GM21786 (cell line): ENCODE measurements around the gene AGK.
"Not testable (repeated sequence)": the region's sequence is repeated elsewhere in the genome, so short reads cannot be mapped to it uniquely, and the experiment has no call there.

Experiments used
- ATAC-seq: cut with Tn5 transposase; IDR thresholded peaks from one replicate; pipeline ENCODE4 v1.9.1; 2021; ENCODE audit not compliant: unreplicated experiment

The AGK gene

DNA sequence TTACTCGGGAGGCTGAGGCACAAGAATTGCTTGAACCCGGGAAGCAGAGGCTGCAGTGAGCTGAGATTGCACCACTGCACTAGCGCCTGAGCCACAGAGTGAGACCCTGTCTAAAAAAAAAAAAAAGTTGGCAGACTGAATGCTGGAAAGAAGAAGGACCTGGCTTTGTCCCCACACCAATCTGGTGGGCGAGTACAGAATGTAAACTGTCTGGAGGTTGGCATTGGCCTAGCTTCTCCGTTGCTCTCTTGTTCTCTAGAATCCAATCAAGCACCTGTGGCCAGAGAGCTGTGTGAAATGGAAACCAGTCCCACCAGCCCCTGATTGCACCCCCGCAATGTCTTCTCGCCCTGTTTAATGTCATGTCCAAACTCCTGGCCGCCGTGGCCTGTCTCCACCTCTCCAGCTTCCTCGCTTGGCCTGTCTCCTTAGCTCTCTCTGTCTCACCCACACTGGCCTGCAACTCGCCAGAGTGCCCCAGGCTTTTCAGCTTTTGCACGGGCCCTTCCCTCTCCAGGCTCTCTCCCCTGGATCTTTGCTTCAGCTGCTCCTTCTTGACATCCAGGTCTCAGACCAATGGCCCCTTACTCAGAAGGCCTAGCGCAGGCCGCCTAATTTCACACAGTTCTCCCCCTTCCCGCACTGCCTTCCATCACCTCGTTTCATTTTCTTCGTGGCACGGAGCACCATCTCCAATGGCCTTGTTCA lies 670 bp upstream of the AGK start:
- peak; percentile 1 for ATAC-seq

DNA sequence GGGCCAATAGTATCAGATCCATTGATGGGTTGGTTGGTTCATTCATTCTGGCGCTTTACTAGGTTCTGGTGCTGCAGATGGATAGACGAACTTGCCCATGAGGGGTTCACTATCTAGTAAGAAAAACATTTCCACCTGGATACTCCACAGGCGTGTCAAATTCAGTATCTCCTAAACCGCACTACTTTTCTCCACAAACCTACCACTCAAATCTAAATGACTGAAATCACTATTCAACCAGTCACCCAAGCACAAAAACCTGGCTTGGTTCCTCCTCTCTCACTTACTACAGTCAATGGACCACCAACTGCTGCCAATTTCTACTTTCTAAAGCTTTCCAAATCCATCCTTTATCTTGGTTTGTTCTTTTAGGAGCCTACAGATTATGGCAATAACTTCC lies 572 bp downstream of the AGK start:
- ATAC-seq: no peak

DNA sequence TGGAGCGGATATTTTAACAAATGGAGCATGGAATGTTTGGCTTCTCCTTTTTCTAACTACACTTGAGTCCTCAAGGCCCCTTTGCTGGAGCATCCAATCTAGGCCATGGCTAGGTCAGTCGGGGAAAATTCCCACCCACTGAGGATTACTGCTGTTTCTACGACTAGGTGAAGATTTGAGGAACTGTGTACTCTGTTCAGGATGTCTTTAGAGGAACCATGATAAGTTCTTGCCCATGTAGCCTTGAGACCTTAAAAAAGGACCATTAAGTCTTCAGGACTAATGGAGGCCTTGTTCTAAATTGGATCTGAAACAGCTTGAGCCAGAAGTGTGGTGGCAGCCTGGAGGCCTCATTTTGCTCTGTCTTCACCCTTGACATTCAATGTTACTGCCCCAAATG lies 6.2 kb downstream of the AGK start:
- peak; percentile 4 for ATAC-seq

DNA sequence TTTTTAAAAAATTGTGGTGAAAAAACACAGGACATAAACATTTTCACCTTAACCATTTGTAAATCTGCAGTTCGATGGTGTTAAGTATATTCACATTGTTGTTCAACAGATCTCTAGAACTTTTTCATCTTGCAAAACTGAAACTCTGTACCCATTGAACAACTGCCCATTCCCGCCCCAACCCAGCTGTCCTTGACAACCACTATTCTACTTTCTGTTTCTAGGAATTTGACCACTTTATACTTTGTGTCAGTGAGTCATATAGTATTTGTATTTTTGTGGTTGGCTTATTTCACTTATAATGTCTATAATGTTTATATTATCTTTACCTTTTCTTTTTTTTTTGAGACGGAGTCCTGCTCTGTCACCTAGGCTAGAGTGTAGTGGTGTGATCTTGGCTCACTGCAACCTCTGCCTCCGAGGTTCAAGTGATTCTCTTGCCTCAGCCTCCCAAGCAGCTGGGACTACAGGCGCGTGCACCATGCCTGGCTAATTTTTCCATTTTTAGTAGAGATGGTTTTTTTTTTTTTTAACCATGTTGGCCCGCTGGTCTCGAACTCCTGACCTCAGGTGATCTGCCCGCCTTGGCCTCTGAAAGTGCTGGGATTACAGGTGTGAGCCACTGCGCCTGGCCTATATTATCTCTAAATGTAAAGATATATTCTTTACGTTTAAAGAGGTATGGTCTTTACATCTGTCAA lies 6.8 kb downstream of the AGK start:
- peak; percentile 53 for ATAC-seq

DNA sequence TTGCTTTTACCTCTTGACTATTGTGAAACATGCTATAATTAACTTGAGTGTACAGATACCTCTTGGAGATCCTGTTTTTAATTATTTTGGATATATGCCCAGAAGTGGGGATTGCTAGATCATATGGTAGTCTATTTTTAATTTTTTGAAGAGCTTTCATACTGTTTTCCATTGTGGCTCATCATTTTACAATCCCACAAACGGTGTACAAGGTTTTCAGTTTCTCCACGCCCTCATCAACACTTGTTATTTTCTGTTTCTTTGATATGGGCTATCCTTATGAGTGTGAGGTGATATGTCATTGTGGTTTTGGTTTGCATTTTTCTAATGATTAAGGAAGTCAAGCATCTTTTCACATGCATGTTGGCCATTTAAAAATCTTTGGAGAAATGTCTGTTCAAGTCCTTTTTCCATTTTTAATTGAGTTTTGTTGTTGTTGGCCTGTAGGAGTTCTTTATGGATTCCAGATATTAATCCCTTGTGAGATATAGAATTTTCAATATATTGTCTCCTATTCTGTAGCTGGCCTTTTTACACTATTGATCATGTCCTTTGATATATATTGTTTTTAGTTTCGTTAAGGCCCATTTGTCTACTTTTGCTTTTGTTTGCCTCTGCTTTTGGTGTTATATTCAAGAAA lies 7.5 kb downstream of the AGK start:
- peak; percentile 78 for ATAC-seq

DNA sequence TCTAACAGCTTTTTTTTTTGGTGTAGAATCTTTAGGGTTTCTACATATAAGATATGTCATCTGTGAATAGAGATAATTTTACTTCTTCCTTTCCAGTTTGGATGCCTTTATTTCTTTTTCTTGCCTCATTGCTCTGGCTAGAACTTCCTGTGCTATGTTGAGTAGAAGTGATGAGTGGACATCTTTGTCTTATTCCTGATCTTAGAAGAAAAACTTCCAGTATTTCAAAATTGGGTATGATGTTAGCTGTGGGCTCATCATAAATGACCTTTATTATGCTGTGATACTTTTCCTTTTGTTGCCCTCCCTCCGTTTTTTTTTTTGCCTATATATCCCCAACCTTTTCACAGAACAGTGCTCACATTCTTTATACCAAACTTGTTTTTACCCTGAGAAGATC lies 8.8 kb downstream of the AGK start:
- ATAC-seq: no peak

DNA sequence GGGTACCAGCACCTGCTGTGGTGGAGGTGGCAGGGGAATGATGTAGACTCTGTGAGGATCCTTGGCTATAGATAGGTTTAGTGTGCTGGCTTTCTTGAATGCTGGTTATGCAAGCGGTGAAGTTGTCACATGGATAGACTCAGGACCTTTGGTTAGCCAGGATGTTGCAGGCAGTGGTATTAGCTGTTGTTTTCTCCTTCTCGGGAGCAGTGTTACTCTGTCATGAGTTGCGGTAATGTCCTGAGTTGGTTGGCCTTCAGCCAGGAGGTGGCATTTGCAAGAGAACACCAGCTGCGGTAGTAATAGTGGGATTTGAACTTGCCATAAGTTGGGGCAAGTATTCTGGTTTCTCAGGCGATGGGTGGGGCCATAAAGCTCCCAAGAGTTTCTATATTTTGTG lies 10.8 kb downstream of the AGK start:
- ATAC-seq: no peak

DNA sequence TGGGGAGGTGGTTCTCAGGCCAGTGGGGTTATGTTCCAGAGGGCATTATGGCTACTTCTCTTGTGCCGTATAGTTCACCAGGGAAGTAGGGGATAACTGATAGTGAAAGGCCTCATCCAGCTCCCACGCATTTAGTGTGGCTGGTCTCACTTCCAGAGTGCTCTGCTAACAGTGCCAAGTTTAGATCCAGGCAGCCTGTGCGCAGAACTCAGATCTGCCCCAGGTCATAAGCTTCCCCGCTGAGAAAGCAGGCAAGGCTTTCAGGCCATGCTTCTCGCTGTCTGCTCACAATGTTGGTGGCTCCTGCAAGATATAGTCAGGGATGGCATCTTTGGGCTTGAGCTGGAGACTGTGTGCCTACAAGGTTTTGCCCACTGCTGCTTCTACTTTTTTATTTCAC lies 11.3 kb downstream of the AGK start:
- ATAC-seq: no peak

DNA sequence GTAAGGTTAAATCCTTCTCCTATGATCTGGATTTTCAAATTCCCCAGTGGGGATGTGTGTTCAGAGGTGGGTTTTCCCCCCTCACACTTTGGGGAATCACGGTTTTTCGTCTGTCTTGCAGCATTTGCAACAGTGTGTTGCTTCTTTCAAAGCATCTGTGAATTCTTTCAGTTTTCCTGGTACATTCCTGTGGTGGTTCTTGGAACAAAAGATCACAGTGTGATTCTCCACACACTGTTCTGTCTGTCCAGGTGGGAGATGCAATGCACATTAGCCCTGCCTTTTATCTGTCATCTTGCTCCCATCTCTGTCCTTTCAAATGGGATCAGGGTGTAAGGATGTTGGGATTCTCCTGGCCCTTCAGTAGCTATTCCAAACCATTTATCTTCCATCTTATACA lies 11.8 kb downstream of the AGK start:
- no peak for ATAC-seq

DNA sequence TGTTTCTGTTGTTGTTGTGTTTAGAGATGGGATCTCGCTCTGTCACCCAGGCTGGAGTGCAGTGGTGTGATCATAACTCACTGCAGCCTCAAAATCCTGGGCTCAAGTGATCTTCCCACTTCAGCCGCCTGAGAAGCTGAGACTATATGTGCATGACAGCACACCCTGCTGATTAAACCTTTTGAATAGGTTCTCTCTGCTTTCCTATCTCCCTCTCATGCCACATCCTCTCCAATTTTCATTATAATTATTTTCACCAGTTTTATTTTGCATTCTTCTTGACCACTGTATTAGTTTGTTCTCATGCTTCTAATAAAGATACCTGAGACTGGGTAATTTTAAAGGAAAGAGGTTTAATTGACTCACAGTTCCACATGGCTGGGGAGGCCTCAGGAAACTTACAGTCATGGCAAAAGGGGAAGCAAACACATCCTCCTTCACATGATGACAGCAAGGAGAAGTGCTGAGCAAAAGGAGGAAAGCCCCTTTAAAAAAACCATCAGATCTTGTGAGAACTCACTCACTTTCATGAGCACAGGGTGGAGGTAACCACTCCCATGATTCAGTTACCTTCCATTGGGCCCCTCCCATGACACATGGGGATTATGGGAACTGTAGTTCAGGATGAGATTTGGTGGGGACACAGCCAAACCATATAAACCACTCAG lies 12.9 kb downstream of the AGK start:
- ATAC-seq: peak; percentile 59

DNA sequence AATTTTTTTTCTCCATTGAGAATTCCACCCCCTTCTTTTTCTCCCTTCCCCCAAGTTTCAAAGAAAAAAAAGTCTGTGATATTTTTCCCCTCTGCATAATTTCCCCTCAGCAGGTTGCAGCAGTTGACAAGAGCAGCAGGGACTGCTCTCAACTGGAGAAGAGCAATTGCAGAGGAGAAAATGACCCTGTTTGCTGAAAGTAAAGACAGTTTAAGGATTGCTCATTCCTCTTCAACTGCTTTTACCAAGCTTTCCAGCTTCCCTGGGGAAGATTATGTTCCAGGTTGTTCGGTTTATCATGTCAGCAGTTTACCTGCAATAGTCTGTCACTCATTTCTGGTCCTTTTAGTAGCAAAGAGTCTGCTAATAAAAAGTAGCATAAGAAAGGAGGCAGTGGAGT lies 16.2 kb downstream of the AGK start:
- no peak for ATAC-seq

DNA sequence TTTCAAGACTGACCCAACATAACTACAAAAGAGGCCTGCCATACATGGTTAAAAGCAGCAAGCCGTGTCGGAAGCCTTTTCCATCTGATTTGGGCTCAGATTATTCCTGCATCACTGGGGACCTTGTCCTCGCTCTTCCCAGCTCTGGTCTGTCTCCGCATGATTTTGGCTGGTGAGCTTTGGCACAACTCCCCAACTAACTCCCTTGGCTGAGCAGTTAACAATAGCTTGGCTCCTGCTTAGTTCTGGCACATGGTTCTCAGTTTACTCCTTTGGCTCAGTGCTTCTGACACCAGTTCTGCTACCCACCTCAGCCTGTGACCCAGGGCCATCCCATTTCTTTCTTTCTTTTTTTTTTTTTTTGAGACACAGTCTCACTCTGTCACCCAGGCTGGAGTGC lies 17.0 kb downstream of the AGK start:
- no peak for ATAC-seq

DNA sequence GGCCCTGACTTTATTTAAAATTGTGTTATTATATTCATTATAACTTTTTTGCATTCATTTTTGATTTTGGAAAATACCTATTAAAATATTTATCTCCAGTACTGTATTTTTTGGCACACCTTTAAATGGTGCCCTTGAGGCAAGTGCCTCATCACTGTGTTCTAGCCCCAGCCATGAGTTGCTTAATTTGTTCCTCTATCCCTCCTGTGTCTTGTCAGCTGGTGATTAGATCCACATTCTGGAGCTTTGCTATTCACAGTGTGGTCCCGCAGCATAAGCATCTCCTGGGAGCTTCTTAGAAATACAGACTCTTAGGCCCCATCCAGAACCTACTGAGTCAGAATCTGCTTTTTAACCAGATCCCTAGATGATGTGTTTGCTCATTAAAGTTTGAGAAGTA lies 19.8 kb downstream of the AGK start:
- ATAC-seq: no peak

DNA sequence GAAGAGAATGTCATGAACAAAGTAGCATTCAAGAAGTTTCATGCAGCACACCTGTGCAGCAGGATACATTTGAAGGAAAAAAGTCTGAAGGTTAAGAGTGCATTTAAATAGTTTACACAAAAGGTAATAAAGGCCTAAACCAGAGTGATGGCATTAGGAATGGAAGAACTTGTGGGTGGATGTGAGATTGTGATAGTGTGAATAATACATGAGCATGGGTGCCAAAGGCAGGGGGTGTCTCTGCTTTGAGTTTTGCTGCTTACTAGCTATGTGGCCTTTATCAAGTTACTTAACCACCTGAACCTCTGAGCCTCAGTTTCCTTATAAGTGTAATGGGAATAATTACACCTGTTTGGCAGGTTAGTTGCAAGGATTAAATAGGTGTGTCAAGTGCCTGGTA lies 21.0 kb downstream of the AGK start:
- no peak for ATAC-seq

DNA sequence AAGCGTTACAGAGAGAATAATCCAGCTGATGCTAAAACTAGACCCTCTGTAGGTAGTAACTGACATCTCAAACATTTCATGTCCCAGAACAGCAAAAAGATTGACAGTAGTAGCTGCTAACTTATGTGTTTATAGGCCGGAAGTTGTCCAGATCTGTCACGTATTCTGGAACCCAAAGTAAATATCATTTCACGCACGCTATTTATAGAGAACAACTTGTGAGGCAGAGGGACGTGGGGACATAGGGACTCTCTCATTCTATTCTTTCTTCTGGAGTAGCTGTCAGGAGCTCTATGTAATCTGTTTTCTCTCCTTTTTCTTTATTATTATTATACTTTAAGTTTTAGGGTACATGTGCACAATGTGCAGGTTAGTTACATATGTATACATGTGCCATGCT lies 22.3 kb downstream of the AGK start:
- ATAC-seq: no peak

DNA sequence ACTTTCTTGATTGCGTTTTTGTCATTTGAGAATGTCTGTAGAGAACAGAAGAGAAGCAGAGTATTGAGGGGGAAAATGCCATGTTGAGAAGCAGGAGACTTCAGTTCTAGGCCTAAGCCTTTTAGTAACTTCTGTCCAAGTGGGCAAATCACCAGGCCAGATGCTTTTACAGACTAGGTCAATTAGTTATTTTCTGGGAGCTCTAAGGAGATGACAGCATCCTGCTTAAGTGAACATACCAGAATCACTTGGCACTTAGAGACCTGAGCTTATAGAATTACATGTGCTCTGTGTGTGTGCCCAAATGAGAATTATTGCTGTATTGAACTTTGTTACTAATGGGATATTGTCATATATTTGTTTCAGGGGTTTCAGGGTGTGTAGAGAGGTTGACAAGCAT lies 24.0 kb downstream of the AGK start:
- ATAC-seq: no peak

DNA sequence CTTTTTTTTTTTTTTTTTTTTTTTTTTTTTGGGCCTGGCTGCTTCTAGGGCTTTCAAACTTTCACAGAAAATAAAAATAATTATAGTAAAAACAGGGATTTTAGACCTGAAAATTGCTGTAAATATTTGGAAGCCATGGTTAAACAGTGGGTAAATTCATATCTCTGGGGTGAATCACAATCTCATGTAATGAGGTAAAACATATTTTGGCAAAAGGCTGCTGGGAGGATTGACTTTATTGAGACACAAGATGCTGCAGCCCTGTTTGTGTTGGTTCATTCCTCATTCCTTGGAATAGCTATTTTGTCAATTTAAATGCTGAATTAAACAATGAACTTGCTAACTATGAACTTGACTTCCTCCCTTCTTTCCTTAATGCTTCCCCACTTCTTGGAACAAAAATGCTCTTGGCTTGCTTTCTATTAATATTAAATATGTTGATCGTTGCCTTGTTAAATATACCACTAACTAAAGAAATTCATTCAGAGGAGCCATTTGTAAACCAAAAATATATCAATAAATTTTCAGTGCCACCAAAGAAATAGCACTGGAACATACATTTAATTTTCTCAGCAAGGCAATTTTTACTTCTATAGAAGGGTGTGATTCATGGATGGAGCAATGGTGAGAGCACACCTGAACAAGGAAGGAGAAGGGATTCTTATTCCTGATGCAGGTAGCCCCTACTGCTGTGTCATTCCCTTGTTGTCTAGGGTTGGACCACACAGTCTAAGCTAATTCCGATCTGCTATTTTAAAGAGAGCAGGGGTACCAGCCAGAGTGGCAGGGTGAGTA lies 24.6 kb downstream of the AGK start:
- ATAC-seq: no peak

DNA sequence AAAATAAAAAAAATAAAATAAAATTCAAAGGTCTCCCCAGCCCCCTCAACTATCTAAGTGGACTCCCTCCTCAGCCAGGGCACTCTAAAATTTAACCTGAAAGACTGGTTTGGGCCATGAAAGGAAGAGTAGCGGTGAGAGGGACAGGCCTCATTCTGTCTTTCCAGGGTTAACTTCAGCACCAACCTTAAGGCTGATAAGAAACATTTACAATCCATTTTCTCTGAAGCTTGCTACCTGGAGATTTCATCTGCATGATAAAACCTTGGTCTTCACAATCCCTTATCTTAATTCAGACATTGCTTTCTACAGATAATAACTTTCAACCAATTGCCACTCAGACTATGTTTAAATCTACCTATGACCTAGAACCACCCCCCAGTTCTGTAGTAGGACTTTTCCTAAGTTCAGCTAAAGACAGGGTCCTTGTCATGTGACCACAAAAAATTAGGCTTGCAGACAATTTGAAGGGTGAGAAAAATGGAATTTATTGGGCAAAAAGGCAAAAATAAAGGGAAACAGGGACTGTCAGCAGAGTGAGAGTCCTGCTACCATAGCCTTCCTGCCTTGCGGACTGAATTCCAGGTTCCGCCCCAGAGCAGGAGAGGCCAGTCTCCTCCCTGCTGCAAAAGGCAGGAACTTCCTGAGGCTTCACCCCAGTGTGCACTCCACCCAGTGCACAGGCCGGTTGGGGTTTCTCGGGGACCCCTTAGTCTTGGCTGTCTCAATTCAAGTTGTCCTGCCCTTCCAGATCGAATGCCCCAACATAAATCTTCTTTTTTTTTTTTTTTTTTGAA lies 26.0 kb downstream of the AGK start:
- ATAC-seq: no peak

DNA sequence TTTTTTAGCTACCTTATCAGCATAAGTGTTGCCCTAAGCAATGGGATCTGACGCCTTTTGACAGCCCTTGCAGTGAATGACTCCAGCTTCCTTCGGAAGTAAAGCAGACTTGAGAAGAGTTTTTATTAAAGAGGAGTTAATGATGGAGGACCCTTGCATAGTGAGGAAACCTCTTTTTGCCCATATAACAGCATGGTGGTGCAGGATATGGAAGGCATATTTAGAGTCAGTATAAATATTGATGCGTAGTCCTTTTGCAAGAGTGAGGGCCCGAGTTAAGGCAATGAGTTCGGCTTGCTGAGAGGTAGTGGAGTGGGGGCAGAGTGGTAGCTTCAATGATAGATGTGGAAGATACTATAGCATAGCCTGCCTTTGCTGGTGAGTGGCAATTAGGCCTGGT lies 28.7 kb downstream of the AGK start:
- not testable (repeated sequence) for ATAC-seq

DNA sequence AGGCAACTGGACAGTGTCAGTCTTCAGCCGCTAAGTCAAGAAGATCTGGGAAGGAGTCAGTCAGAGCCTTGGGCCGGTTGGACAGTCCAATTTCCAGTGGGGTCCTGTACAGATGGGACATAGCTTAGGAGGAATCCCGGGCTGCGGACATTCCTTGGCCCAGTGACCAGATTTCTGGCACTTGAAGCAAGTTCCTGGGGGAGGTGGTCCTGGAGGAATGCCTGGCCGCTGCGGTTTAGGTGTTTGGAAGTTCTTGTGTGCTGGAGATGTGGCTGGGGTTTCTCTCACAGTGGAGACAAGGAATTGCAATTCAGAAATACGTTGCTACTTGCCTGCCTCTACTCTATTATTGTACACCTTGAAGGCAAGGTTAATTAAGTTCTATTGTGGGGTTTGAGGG lies 30.9 kb downstream of the AGK start:
- ATAC-seq: not testable (repeated sequence)
